ENCODE data around the gene RAD51B. TPM values are rescaled to one million over a fixed set of nuclear protein-coding genes. Genes with fewer than 3 reads are reported as not detected.

RAD51B gene
- total RNA-seq, 1 experiment from 2014 or later: 20.0 TPM

DNA sequence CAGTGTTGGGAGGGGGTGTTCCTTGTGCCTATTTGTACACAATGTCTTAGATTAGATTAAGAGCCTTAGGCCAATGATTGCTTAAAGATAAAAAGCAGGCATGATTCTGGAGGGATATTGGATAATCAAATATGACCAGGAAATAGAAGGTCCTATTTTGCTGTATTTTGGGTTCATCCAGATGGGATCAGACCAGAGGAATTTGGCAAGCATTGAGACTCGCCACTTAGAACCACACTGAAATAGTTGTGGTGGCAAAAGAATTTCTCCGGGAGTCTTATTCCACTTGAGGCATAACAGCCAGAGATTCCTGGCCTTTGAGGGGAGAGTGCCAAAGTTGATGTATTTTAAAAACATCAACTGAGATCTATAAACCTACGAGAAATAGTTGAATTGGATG lies 327.2 kb downstream of the RAD51B start:
- Histone ChIP-seq H3K36me3 (ENCODE audit: control insufficient read depth in 1 of 2, insufficient read depth in 2 of 2, low read length in 2 of 2) (peaks cover 0 to 5% of the 10 kb centered on the region in 2 experiments; a peak in 1 of 4 replicates), H3K9ac (ENCODE audit: low read length) (peak overlapping the region; percentile 23; the same call in 1 of the 2 replicates), H3K27ac (ENCODE audit: low read depth, low read length) (peak overlapping the region; percentile 99), H3K9me3 (ENCODE audit: control insufficient read depth in 1 of 2, insufficient read depth in 1 of 2, low read depth in 1 of 2, low read length in 2 of 2) (peaks cover 6 to 17% of the 10 kb centered on the region in 2 experiments; a peak in 2 of 4 replicates), H3K4me2 (ENCODE audit: low read length) (peak overlapping the region; percentile 49), H3K27me3 (ENCODE audit: insufficient read depth, low read length) (no peaks in the 10 kb centered on the region), H3K4me1 (ENCODE audit: control insufficient read depth in 1 of 2, insufficient read depth in 2 of 2, low read length in 2 of 2) (peaks cover 62% of the 10 kb centered on the region in 2 experiments), H3K4me3 (replicated peaks in 1 of 2; ENCODE audit: low read depth in 1 of 2, low read length in 2 of 2) (peak overlapping the region in 1 of 2 experiments; percentile 2; a peak in 1 of 4 replicates), H3K79me2 (ENCODE audit: insufficient read depth, low read length) (no peaks in the 10 kb centered on the region), H3K9me2 (ENCODE audit: insufficient read depth) (no peaks in the 10 kb centered on the region), H4K20me1 (ENCODE audit: insufficient read depth) (no peaks in the 10 kb centered on the region), H2AFZ (ENCODE audit: low read depth, low read length, poor library complexity, severe bottlenecking) (peak overlapping the region; percentile 5)
- ChIA-PET CTCF (no interaction called here), POLR2A (interaction anchor here (1.0 kb wide), 1 partner anchor 57 kb away, joined by 4 read pairs; no protein-coding TSS in a partner anchor), RAD21 (ENCODE audit: low non-redundant PET in 1 of 2, low total read pairs in 2 of 2, uncharacterized antibody in 2 of 2, unreplicated experiment in 2 of 2) (no interaction called here)
- DNase-seq (ENCODE audit: low read depth, low spot score): peak; percentile 81
- ATAC-seq: peak; percentile 87
- intact Hi-C loops (cut with micrococcal nuclease): loop anchor here (5.0 kb wide), 1 partner anchor 205 kb away; no protein-coding TSS in a partner anchor
- TF ChIP-seq SIN3A (IDR thresholded peaks at IDR 0.05; ENCODE audit: low read depth) (no peak), YY1 (IDR thresholded peaks at IDR 0.05; ENCODE audit: extremely low read depth, insufficient replicate concordance, low read depth, low read length) (no peak), RAD21 (IDR thresholded peaks at IDR 0.05; ENCODE audit: low read depth) (peak; percentile 15; the same call in 1 of the 2 replicates), SP1 (IDR thresholded peaks at IDR 0.05; ENCODE audit: low read depth) (peak; percentile 58), JUND (IDR thresholded peaks at IDR 0.05) (peak; percentile 32; the same call in 1 of the 2 replicates), CBX3 (IDR thresholded peaks at IDR 0.05; ENCODE audit: low read depth) (peak; percentile 38; the same call in 1 of the 2 replicates), FOSL1 (IDR thresholded peaks at IDR 0.05; ENCODE audit: low read depth) (peak; percentile 20; the same call in 1 of the 2 replicates), POLR2AphosphoS5 (IDR thresholded peaks at IDR 0.05; ENCODE audit: low read depth, low read length) (peak; percentile 15; the same call in 1 of the 2 replicates)
- TSS peak; percentile 97 for BruUV-seq (replicated peaks)

- no peaks in the 10 kb centered on the region for H3K27me3 ChIP-seq (ENCODE audit: insufficient read depth, low read length)
- BruUV-seq (replicated peaks): TSS peak; percentile 81
- POLR2A ChIA-PET: interaction anchor here (1.0 kb wide), 1 partner anchor 58 kb away, joined by 4 read pairs; no protein-coding TSS in a partner anchor
- H3K4me1 ChIP-seq (ENCODE audit: control insufficient read depth in 1 of 2, insufficient read depth in 2 of 2, low read length in 2 of 2): peaks cover 57% of the 10 kb centered on the region in 2 experiments
- ATAC-seq (peak; percentile 34), DNase-seq (ENCODE audit: low read depth, low spot score) (no peak)
- H3K9me3 ChIP-seq (ENCODE audit: control insufficient read depth in 1 of 2, insufficient read depth in 1 of 2, low read depth in 1 of 2, low read length in 2 of 2): peaks cover 6 to 17% of the 10 kb centered on the region in 2 experiments; a peak in 2 of 4 replicates
- peak overlapping the region in 1 of 2 experiments; percentile 2; a peak in 1 of 4 replicates for H3K4me3 ChIP-seq (replicated peaks in 1 of 2; ENCODE audit: low read depth in 1 of 2, low read length in 2 of 2)
- H2AFZ ChIP-seq (ENCODE audit: low read depth, low read length, poor library complexity, severe bottlenecking): peak overlapping the region; percentile 5
- CTCF ChIA-PET: no interaction called here
- peak overlapping the region; percentile 49 for H3K4me2 ChIP-seq (ENCODE audit: low read length)
- no peaks in the 10 kb centered on the region for H3K79me2 ChIP-seq (ENCODE audit: insufficient read depth, low read length)
- H3K36me3 ChIP-seq (ENCODE audit: control insufficient read depth in 1 of 2, insufficient read depth in 2 of 2, low read length in 2 of 2): peaks cover 0 to 5% of the 10 kb centered on the region in 2 experiments; a peak in 1 of 4 replicates
- H3K9me2 ChIP-seq (ENCODE audit: insufficient read depth): no peaks in the 10 kb centered on the region
- TF ChIP-seq EZH2 (IDR thresholded peaks at IDR 0.05) (no peak), CEBPB (IDR thresholded peaks at IDR 0.05; ENCODE audit: low read depth) (peak; percentile 52; the same call in 1 of the 2 replicates)
- H3K27ac ChIP-seq (ENCODE audit: low read depth, low read length): peak overlapping the region; percentile 99
- no peaks in the 10 kb centered on the region for H4K20me1 ChIP-seq (ENCODE audit: insufficient read depth)
- RAD21 ChIA-PET (ENCODE audit: low non-redundant PET in 1 of 2, low total read pairs in 2 of 2, uncharacterized antibody in 2 of 2, unreplicated experiment in 2 of 2): no interaction called here
- H3K9ac ChIP-seq (ENCODE audit: low read length): peak overlapping the region; percentile 23; the same call in 1 of the 2 replicates
- intact Hi-C loops (cut with micrococcal nuclease): loop anchor here (5.0 kb wide), 1 partner anchor 205 kb away; no protein-coding TSS in a partner anchor
These were observed 327.7 kb downstream of the RAD51B start for GRCh38 chr14:68147303-68147702.

Data from HCT116 (cell line).